ENCODE measurements around the gene TMEM242.

DNA sequence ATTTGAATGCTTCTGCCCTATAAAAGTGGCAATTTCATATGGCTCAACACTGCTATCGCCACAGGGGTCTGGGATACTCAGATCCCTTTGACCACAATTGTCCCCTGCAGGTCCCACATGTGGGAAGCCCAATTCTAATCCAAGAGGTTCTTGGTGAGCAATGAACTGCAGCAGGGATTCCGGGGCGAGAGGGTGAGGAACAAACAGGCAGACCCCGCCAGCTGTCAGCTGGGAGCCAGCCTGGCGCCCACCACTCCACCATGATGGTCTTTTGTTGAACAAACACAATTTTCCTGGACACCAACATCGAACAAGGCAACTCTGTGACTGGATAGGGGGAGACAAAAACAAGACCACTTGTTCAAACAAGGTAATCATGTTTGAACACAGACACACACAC is 80.5 kb downstream of the TMEM242 start:
- TF ChIP-seq KLF9 (tag by site-specific recombination; IDR thresholded peaks at IDR 0.05; ENCODE audit: low read depth) = no peak
- no peak for TF ChIP-seq CTCF (tag by site-specific recombination; IDR thresholded peaks at IDR 0.05)
- TF ChIP-seq ZNF10 (tag by site-specific recombination; IDR thresholded peaks at IDR 0.05) = no peak
- no peak for TF ChIP-seq ZNF777 (tag by site-specific recombination; IDR thresholded peaks at IDR 0.05; ENCODE audit: borderline replicate concordance)
- no peak for TF ChIP-seq ZNF214 (tag by site-specific recombination; IDR thresholded peaks at IDR 0.05; ENCODE audit: borderline replicate concordance)
- TF ChIP-seq ZEB2 (tag by site-specific recombination; IDR thresholded peaks at IDR 0.05) = no peak
- TF ChIP-seq ZNF510 (tag by site-specific recombination; IDR thresholded peaks at IDR 0.05; ENCODE audit: insufficient replicate concordance) = no peak
- no peak for TF ChIP-seq ZNF274 (IDR thresholded peaks at IDR 0.05; ENCODE audit: low read length)
- no peak for TF ChIP-seq ZNF274 (tag by site-specific recombination; IDR thresholded peaks at IDR 0.05; ENCODE audit: borderline replicate concordance)
